Activated CD4-positive, alpha-beta T cell treated with anti-CD3 and anti-CD28 coated beads, Interleukin-2, Interleukin-4, amounts not matched to agents 100 ng/mL and 50 ng/mL, durations not matched to agents 16 hours and 8 hours (primary cell): ENCODE results near the gene TMX4.
A peak's percentile ranks its signal among the peaks of the same experiment; 100 is the strongest.

Source experiments
- DNase-seq: peaks from one replicate; pipeline ENCODE4 v3.0.0-alpha.2; 2020; ENCODE audit warnings: low spot score

Gene TMX4

DNA sequence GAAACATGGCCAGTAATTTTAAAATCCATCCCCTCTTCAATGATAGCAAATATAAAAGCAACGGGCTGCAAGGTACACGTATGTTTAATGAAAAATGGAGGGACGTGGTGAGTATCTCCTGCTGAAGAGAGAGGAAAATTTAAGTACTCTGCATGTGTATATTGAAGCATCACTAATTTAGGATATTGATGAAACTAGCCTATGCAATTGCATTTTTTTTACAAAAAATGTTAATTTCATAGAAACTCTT lies 362 bp upstream of the TMX4 start:
- no peak for DNase-seq

DNA sequence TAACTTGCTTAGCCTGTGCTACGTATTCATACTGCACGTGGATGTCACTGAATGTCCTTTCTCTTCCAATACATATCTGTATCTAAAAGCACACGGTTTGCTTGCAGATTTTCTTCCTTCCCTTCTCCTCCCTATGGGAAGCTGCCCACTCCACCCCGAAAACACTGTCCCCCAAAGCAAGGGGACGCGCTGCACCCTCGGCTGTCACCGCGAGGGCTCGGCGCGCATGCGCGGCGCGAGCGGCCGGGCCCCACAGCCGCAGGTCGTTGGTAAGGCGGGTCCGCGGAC lies 659 bp downstream of the TMX4 start:
- peak; percentile 53 for DNase-seq

DNA sequence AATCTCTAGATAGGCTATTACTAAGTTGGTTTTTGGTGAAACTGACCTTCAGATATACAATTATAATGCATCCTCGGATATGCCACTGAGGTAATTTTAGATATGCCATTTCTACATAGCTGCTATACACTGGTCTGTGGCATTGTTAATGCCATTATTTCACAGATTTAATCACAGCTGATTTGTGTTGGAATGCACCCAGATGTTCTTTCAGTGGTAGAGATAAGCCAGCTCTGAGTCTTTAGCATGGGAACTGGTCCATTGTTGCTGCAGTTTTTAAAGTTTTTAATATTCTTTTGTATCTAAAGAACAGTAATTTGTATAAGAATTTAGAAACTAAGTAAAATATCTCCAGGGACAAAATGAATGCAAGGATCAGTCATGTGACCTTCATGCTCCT lies 6.8 kb downstream of the TMX4 start:
- no peak for DNase-seq

DNA sequence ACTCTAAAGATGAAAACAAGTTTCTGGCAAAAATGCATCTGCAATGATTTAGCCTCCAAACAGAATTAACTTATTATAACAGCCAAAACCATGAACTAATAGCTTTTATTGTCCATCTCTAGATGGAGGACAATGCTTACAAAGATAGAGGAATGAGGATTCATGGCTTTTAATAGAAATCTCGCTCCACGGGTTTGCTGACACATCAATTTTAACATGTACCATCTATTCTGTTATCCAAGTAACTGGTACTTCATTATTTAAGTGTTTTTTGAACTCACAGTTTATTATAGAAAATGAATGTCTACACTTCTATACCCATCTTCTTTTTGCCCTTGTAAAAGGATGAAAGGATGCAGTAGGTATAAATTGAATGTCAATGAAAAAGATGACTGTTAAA lies 10.8 kb downstream of the TMX4 start:
- DNase-seq, result no peak

DNA sequence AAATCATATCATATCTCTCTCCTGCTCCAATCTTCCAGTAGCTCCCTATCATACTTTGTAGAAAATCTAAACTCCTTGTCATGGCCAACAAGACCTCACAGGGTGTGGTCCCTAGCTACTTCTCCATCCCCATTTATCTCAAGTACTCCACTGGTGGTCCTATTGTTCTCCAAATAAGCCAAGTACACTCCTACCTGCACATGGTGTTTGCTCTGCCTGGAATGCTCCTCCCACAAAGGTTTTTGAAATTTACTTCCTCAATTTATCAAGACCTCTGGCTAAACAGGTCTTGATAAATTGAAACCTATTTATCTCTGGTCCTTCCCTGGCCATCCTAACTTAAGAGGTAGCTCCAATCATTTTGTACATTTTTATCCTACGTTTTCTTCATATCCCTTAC lies 12.1 kb downstream of the TMX4 start:
- no peak for DNase-seq

DNA sequence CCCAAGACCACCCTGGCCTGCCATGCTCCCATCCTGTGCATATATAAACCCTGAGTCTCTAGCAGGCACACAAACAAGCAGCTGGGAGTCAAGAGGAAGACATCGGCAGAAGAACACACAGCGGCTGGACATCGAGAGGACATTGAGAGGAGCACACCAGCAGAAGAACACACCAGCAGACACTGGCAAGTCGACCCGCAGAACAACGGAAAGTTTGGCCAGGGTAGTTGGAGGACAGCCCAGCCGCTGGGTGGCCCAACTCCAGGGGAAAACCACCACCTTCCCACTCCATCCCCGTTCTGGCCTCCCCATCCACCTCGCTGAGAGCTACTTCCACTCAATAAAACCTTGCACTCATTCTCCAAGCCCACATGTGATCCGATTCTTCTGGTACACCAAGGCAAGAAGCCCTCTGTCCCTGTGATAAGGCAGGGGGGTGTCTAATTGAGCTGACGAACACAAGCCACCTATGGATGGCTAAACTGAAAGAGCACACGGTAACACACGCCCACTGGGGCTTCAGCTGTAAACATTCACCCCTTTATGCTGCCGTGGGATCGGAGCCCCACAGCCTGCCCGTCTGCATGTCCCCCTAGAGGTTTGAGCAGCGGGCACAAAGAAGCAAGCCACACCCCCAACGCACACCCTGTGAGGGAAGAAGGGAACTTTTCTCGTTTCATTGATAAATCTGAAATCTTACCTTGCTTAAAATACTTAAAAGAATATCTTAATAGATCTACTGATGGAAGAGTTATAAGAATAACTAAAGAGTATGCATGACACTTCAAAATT lies 13.8 kb downstream of the TMX4 start:
- DNase-seq, result no peak

DNA sequence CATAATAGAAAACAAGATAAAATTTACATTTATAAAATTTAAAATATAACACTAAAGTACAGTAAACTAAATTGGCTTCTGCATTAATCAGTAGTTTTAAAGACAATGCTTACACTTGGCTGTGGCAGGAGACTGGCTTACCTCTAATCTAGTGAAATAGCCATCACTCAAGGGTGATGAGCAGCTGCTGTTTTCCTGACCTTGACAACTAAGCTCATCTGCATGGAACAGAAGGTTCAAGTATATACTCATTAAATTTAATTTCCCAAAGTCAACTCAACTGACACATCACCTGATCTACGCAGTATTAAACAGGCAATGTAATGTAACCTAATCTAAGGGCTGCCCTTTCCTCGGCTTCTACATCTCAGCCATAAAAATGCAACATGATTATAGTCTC lies 14.5 kb downstream of the TMX4 start:
- DNase-seq, result no peak

DNA sequence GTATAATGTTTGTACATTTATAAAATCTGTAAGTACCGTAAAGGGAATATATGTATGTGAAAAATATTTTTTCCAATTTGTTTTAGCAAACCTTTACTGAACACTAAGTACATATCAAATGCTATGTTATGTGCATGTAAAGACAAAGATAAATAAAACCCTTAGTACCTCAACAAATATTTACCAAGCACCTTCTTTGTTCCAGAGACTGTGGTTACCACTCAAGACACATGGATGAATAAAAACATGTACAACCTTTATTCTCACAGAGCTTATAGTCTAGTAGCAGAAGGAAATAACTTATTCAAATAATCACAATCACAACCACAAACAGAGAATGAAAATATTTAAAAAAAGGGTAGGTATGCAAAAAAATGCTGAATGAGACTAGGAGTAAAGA lies 17.5 kb downstream of the TMX4 start:
- DNase-seq, result no peak

DNA sequence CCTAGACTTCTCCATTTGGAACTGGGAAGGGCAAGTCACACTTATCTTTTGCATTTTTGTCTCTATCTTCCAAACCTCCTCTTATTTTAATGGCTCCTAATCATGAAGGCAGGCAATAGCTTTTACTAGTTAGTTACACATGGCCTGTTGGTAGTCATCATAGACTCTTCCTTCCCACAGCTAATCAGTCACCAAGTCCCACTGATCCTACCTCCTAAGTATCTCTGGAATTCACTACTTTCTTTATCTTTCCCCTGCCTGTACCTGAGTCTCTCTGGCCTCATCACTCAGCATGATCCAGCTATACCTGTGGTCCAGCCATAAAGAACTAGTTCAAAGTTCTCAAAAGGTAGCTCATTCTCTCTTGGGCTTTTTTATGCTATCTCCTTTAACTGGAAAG lies 18.8 kb downstream of the TMX4 start:
- DNase-seq, result no peak

DNA sequence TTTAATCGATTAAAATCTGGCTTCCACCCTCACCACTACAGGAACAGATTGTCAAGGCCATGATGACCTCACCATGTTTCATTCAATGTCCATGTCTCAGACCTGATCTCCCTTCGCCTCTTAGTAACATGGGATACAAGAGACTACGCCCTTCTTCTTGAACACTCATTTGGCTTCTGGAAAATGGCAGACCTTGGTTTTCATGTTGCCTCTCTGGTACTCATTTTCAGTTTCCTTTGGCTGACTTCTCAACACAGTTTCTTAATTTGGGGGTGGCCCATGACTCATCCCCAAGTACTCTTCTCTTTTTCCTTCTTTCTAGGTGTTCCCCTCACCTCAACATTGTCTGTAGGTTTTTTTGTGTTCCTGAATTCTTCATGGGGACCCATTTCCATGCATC lies 22.7 kb downstream of the TMX4 start:
- DNase-seq, result no peak

DNA sequence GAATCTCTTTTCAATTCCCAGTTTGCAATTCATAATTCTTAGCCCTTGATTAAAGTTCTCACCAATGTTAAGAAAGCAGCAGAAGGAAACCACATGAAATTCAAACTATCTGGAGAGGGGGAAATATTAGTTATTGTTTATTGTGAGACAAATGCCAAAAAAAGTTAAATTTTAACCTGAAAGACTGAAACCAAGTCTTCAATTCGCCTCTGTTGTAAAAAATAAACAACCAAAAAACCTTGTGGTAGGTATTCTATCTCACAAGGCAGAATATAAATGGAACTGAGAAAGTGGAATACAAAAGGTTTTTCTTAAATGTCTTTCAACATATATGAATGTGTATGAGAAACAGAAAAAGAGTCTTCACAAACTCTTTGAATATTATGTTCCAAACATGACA lies 24.8 kb downstream of the TMX4 start:
- no peak for DNase-seq

DNA sequence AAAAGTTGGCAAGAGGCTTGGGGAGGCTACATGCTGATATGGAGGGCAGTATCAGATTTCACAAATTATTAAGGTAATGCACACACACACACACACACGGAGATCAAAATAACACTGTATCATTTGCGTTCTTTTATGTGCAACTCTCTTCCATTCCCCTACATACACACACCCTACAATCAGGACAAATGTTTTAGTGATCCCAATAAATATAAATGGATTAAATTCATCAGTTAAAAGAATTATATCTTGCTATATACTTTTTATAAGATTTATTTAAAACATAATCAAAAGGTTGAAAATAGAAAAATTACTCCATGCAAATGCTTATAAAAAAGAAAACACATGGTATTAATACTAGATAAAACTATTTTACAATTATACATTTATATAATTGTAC lies 25.9 kb downstream of the TMX4 start:
- no peak for DNase-seq

DNA sequence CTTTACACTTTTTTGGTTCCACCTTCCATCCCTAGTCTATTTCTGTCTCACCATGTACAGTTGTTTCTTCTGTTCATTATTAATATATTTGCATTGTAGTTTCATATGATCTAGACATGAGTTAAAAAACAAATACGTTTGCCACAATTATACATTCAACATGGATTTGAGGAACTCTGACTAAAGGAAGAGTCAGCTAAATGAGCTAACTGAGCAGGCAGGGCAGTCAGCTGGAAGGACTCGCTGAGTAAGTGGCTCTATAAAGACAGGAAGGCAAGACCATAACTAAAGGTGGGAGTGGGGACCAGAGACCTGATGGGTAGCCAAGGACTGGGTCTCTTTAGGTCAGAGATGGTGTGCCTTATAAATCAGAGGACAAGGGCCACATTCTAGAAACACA lies 26.3 kb downstream of the TMX4 start:
- no peak for DNase-seq

DNA sequence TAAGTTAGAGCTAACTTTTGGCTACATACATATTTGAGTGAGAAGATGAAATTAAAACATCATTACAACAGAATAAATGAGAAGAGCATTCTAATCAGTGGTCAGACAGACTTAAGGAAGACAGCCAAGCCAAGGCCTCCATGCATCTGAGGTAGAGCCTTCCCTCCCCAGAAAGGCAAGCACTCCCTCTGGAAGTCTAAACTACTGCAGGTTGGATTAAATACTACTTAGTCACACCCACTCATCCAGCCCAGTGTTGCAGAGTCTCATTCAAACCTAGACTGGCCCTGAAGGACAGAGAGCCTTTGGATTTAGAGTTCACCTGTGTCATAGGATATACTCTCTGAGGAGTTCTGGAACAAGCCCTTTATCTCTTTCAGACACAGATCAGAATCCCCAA lies 29.2 kb downstream of the TMX4 start:
- DNase-seq, result no peak

DNA sequence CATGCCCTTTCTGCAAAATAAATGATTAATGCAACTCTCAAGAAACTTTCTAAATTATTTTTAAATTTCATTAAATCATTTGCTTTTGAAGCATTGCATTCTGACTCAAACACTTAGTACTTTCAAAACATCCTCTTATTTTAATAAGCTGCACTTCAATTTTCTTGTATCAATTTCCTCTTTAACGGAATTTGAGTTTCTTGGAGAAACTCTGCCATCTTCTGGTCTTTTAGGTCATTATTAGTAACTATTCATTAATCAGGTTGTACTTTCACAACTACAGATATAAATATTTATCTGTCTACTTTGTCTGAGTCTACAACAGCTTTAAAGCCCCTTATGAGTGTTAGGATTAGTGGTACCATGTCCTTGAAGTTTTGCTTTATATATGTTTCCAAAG lies 30.2 kb downstream of the TMX4 start:
- DNase-seq, result no peak

DNA sequence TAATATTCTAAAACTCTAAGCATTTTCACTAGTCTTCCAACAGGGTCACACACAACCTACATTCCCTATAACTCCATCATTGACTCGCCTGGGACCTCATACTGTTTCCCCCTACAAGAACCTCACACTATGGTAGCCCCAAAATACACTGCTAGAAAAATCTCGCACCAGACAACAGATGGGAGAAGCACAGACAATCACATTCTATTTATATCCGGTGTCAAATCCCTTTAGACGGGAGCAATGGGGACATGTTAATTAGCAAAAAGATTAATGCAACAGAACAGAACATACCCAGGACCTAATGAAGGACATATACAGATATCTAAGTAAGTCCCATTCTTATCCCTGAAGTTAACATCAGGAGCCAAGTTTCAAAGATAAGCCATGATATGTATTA lies 33.6 kb downstream of the TMX4 start:
- no peak for DNase-seq

DNA sequence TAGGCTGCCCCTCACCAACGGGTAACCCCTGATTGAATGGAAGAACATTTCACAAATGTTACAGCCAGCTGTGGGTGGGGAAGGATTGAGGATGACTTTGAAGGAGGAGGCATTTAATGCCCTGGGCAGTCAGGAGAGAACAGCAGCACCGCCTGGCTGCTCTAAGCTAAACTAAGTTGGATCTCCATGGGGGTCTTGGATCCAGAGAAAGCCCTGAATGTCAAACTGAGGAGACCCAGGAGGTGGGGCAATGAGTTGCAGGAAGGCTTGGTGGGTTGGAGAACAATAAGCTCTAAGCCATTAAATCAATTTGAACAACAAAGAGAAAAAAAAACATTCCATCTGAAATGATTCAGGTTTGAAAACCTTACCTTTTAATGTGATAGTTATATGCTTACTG lies 35.4 kb downstream of the TMX4 start:
- no peak for DNase-seq

DNA sequence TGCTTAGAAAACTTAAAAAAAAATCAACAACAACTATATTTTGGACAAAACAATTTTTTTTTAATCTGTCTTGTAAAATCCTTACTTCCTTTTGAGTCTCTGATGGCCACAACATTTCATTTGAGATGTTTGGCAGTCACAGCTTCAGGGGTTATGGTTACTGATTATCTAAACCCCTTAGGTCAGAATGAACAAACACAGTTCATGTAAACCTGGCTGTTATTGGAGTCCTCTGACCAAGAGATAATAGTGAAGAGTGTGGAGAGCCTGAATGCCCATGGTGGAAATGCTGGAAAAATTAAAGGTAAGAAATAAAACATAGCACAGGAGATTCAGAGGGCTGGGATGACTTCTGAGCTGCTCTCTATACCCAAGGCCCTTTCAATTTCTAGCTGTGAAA lies 38.2 kb downstream of the TMX4 start:
- DNase-seq, result no peak

DNA sequence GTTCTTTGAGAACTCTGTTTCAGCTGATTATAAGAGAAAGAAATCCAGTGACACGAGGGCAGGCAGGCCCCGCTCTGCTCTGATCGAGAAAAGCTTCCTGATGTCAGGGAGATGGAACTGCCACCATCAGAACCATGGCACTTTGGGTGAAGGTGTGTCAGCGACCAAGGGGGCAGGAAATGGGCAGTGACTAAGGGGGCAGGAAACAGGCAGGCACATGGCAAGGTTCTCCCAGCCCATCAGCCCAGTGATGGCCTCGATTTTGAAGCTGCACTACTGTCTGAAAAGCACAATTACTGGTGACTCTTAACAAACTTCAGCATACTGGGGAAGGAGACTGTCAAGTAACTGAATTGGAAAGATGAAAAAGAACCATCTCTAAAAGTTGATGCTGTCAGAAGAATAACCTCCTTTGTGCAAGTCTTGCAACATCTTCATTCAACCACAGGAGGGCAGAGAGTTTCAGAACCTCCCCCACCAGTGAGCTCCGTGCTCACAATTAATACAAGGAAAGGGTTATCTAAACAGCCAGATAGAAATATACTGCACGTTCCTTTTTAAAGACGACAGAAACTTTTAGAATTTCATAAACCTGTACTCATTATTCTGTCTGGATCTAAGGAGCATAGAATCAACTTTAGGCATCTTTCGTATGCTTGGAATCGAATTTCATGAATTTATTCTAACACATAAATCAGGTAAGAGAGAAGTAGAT lies 39.1 kb downstream of the TMX4 start:
- DNase-seq, result peak; percentile 12

DNA sequence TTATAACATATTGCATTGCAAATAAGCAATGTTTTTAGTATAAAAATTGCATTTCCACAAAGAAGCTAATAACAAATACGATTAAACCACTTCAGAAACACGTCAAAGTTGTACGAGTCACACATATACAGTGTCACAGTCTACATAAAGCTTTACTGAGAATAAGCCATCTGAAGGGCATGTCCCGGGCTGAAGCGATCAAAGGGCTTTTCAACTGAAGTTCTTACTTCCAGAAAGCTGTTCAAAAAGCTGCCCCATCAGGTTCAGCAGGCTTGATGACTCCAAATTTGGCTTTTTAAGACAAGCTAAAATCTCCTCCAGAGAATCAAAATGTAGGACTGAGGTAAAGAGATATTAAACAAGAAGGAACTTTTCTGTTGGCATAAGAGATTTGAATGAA lies 41.9 kb downstream of the TMX4 start:
- DNase-seq, result no peak

DNA sequence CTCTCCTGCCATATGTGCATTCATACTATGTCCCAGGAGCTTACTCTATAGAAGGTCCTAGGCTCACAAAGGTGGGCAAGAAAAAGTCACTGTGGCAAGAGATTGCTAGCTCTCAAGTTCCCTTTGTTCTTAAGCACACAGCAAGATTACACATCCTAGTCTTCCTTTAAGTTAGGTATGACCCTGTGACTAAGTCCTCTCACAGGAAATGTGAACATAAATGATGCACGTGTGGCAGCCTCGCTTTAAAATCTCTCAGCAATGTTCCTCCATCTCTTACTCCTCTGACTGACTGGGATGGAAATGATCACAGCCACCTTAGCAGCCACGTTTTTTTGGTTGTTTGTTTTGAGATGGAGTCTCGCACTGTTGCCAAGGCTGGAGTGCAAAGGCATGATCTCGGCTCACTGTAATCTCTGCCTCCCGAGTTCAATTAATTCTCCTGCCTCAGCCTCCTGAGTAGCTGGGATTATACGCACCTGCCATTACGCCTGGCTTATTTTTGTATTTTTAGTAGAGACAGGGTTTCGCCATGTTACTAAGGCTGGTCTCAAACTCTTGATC lies 43.6 kb downstream of the TMX4 start:
- DNase-seq, result no peak

DNA sequence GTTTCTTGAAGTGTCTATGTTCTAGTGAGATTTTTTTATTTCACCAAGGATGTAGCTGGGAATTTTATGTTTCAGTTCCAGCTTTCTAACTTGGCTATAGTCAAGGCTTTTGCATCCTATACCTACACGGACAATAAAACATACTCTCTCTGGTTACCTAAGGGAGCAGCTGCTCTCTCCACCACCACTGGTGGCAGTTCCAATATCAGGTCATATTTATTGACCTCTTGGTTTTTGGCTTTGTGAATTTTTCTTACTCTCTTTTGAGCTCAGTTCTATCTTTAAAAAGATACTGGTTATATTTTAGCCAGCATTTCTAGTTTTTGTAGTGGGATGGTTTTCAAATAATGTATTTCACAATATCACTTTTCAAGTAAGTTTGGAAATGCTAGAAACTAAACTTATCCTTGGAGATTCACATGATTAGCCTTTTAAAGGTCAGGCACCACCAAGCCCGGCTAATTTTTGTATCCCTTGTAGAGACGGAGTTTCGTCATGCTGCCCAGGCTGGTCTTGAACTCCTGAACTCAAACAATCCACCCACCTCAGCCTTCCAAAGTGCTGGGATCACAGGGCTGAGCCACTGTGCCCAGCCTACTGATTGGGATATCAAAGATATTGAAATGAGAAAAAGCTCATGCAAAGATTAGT lies 44.7 kb downstream of the TMX4 start:
- DNase-seq, result no peak

DNA sequence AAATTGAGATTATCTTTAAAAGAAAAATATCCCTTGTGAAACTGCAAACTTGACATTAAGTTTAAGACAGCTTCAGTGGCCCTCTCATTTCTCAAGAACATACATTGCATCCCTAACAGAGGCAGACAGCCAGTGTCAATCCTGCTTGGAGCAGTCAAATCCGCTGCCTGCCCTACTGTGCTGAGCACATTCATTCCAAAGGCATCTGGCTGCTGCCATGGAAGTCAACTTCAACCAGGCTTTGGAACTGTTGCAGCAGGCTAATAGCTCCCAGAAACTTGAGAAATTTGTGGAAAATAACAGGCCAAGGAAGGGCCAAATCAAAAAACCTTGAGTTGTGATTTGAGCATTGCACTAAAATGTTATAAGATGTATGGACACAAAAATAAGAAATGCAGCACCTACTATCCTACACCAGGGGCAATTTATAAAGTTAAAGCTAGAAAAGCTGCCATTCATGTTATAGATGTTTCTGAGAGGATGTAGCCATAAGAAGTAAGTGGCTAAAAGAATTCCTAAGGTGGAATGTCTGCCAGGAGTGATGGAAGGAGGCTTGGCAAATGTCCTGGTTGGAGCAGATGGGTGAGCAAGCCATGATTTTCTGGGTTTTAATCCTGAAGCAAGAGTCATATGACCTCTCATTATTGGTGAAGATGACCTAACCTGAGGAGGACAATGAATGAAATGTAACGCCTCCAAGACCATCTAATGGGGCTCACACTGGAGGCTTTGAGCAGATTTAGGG lies 47.9 kb downstream of the TMX4 start:
- DNase-seq, result no peak
